ENCODE results near the gene METTL14.
"Not testable (repeated sequence)": the region's sequence is repeated elsewhere in the genome, so short reads cannot be mapped to it uniquely, and the experiment has no call there.

DNA sequence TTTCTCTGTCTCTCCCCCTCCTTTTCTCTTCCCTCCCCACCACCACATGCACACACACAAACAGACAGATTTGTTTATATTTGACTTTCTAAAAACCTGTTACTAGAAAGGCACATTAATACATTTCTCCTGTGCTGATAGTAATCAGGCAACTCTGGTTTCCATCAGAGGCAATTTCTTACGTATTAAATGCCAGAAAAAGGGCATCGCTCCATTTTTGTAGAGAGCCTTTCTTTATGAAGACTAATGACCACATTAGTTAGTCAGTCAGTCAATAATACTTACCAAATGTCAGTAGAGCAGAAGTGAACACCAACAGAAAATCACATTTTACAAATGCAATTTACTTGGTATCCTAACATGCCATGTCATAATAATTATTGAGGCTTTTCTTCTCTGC is 14.2 kb upstream of the METTL14 start:
- not testable (repeated sequence) for TF ChIP-seq CTCF (IDR thresholded peaks at IDR 0.05); RELA (CRISPR knock-in tag; IDR thresholded peaks at IDR 0.05; ENCODE audit: borderline replicate concordance); ZNF121 (CRISPR knock-in tag; IDR thresholded peaks at IDR 0.05); SP1 (CRISPR knock-in tag; conservative IDR thresholded peaks at IDR 0.05); NR1H2 (CRISPR knock-in tag; IDR thresholded peaks at IDR 0.05); ATF2 (CRISPR knock-in tag; IDR thresholded peaks at IDR 0.05; ENCODE audit: borderline replicate concordance, low read depth); CREB1 (CRISPR knock-in tag; IDR thresholded peaks at IDR 0.05); ZSCAN18 (CRISPR knock-in tag; IDR thresholded peaks at IDR 0.05); ZNF263 (CRISPR knock-in tag; IDR thresholded peaks at IDR 0.05; ENCODE audit: low read depth); MAX (CRISPR knock-in tag; IDR thresholded peaks at IDR 0.05)
- TF ChIP-seq, protein P1, sequence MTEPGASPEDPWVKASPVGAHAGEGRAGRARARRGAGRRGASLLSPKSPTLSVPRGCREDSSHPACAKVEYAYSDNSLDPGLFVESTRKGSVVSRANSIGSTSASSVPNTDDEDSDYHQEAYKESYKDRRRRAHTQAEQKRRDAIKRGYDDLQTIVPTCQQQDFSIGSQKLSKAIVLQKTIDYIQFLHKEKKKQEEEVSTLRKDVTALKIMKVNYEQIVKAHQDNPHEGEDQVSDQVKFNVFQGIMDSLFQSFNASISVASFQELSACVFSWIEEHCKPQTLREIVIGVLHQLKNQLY (CRISPR knock-in tag; IDR thresholded peaks at IDR 0.05) = not testable (repeated sequence)
- TF ChIP-seq, protein P2, sequence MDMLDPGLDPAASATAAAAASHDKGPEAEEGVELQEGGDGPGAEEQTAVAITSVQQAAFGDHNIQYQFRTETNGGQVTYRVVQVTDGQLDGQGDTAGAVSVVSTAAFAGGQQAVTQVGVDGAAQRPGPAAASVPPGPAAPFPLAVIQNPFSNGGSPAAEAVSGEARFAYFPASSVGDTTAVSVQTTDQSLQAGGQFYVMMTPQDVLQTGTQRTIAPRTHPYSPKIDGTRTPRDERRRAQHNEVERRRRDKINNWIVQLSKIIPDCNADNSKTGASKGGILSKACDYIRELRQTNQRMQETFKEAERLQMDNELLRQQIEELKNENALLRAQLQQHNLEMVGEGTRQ (CRISPR knock-in tag; IDR thresholded peaks at IDR 0.05) = not testable (repeated sequence)
- TF ChIP-seq, protein P3, sequence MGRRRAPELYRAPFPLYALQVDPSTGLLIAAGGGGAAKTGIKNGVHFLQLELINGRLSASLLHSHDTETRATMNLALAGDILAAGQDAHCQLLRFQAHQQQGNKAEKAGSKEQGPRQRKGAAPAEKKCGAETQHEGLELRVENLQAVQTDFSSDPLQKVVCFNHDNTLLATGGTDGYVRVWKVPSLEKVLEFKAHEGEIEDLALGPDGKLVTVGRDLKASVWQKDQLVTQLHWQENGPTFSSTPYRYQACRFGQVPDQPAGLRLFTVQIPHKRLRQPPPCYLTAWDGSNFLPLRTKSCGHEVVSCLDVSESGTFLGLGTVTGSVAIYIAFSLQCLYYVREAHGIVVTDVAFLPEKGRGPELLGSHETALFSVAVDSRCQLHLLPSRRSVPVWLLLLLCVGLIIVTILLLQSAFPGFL (CRISPR knock-in tag; IDR thresholded peaks at IDR 0.05; ENCODE audit: borderline replicate concordance) = not testable (repeated sequence)

Measured in WTC11 (cell line).